GM12801 (cell line): ENCODE data around the gene ZBTB16.

ENCODE experiments used
- CTCF ChIP-seq: IDR thresholded peaks from one replicate; pipeline ENCODE4 v1.5.1; 2011; ENCODE audit warnings: control low read depth; ENCODE audit not compliant: insufficient read length; ENCODE audit errors: extremely low read depth

ZBTB16 gene

GRCh38 chr11:114065094-114065493 lies 5.6 kb downstream of the ZBTB16 start:
- TF ChIP-seq CTCF = no peak

- TF ChIP-seq CTCF = no peak
Observed at GRCh38 chr11:114066046-114066648, 6.6 kb downstream of the ZBTB16 start.

- no peak for TF ChIP-seq CTCF
Observed at GRCh38 chr11:114068327-114068726, 8.8 kb downstream of the ZBTB16 start.

- no peak for TF ChIP-seq CTCF
Observed at GRCh38 chr11:114070464-114071139, 11.1 kb downstream of the ZBTB16 start.

- no peak for TF ChIP-seq CTCF
Observed at GRCh38 chr11:114073007-114073827, 13.7 kb downstream of the ZBTB16 start.

- TF ChIP-seq CTCF = no peak
Observed at GRCh38 chr11:114073828-114074381, 14.4 kb downstream of the ZBTB16 start.
